ENCODE data around the gene BMPR1B.

DNA sequence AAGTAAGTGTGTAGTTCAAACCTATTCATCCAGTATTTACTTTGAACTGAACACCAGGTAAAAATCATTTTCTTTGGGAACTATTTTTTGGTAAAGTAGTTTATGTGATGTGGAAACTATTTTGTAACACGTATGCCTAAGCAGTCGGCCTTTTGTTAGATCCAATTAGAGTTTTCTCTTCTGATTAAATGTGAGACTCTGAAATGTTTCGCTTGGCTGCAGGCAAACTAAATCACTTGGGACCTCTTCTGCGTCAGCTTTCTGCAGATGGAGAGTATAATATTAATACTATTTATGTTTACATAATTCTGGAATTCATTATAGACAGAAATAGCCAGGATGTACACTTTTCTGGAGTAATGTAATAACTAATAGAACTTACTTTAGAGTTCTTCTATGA, 46.9 kb downstream of the BMPR1B start:
- TF ChIP-seq, protein P1, sequence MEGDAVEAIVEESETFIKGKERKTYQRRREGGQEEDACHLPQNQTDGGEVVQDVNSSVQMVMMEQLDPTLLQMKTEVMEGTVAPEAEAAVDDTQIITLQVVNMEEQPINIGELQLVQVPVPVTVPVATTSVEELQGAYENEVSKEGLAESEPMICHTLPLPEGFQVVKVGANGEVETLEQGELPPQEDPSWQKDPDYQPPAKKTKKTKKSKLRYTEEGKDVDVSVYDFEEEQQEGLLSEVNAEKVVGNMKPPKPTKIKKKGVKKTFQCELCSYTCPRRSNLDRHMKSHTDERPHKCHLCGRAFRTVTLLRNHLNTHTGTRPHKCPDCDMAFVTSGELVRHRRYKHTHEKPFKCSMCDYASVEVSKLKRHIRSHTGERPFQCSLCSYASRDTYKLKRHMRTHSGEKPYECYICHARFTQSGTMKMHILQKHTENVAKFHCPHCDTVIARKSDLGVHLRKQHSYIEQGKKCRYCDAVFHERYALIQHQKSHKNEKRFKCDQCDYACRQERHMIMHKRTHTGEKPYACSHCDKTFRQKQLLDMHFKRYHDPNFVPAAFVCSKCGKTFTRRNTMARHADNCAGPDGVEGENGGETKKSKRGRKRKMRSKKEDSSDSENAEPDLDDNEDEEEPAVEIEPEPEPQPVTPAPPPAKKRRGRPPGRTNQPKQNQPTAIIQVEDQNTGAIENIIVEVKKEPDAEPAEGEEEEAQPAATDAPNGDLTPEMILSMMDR (IDR thresholded peaks at IDR 0.05): no peak
- TF ChIP-seq POLR2AphosphoS5 (IDR thresholded peaks at IDR 0.05; ENCODE audit: low read depth, low read length) (no peak), TCF7L2 (IDR thresholded peaks at IDR 0.05; ENCODE audit: low read depth, low read length) (no peak), SIN3A (IDR thresholded peaks at IDR 0.05; ENCODE audit: borderline replicate concordance, insufficient read depth, low read depth, low read length) (no peak)
- TF ChIP-seq, protein P2, sequence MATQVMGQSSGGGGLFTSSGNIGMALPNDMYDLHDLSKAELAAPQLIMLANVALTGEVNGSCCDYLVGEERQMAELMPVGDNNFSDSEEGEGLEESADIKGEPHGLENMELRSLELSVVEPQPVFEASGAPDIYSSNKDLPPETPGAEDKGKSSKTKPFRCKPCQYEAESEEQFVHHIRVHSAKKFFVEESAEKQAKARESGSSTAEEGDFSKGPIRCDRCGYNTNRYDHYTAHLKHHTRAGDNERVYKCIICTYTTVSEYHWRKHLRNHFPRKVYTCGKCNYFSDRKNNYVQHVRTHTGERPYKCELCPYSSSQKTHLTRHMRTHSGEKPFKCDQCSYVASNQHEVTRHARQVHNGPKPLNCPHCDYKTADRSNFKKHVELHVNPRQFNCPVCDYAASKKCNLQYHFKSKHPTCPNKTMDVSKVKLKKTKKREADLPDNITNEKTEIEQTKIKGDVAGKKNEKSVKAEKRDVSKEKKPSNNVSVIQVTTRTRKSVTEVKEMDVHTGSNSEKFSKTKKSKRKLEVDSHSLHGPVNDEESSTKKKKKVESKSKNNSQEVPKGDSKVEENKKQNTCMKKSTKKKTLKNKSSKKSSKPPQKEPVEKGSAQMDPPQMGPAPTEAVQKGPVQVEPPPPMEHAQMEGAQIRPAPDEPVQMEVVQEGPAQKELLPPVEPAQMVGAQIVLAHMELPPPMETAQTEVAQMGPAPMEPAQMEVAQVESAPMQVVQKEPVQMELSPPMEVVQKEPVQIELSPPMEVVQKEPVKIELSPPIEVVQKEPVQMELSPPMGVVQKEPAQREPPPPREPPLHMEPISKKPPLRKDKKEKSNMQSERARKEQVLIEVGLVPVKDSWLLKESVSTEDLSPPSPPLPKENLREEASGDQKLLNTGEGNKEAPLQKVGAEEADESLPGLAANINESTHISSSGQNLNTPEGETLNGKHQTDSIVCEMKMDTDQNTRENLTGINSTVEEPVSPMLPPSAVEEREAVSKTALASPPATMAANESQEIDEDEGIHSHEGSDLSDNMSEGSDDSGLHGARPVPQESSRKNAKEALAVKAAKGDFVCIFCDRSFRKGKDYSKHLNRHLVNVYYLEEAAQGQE (IDR thresholded peaks at IDR 0.05; ENCODE audit: insufficient read depth in 1 of 2, low read depth in 2 of 2, low read length in 1 of 2): no peak
